ENCODE measurements around the gene C7orf57.
"Not testable (repeated sequence)": the region's sequence is repeated elsewhere in the genome, so short reads cannot be mapped to it uniquely, and the experiment has no call there.

C7orf57 gene

GRCh38 chr7:48078470-48078869 lies 43.1 kb downstream of the C7orf57 start:
- Histone ChIP-seq H3K4me3 (ENCODE audit: low read depth, low read length, poor library complexity, severe bottlenecking) (no peak overlapping the region), H2AFZ (ENCODE audit: low read length) (no peak overlapping the region), H4K20me1 (ENCODE audit: insufficient read depth, low read length) (no peaks in the 10 kb centered on the region), H3K27ac (ENCODE audit: low read depth, low read length, poor library complexity, severe bottlenecking) (no peak overlapping the region), H3K9ac (ENCODE audit: low read length) (no peak overlapping the region), H3K4me2 (ENCODE audit: low read length) (no peak overlapping the region), H3K79me2 (ENCODE audit: insufficient read depth, low read length) (no peaks in the 10 kb centered on the region), H3F3A (ENCODE audit: insufficient read depth, low read length) (no peaks in the 10 kb centered on the region), H3K36me3 (ENCODE audit: insufficient read depth, low read length) (no peaks in the 10 kb centered on the region), H3K9me2 (ENCODE audit: low read depth, low read length) (no peaks in the 10 kb centered on the region), H3K4me1 (ENCODE audit: insufficient read depth, low read length, severe bottlenecking) (no peaks in the 10 kb centered on the region), H3K9me3 (ENCODE audit: low read length) (no peaks in the 10 kb centered on the region), H3K27me3 (ENCODE audit: insufficient read depth, low read length) (no peaks in the 10 kb centered on the region; the same call in 1 of the 2 replicates)
- TF ChIP-seq CTCF (IDR thresholded peaks at IDR 0.05; ENCODE audit: low read length), result no peak
- TF ChIP-seq EZH2 (IDR thresholded peaks at IDR 0.05; ENCODE audit: borderline replicate concordance, low read length), result no peak

GRCh38 chr7:48082378-48082777 lies 47.0 kb downstream of the C7orf57 start:
- H3K4me3 ChIP-seq (ENCODE audit: low read depth, low read length, poor library complexity, severe bottlenecking); H3K36me3 ChIP-seq (ENCODE audit: insufficient read depth, low read length); H3K9me3 ChIP-seq (ENCODE audit: low read length); H3K27ac ChIP-seq (ENCODE audit: low read depth, low read length, poor library complexity, severe bottlenecking); H4K20me1 ChIP-seq (ENCODE audit: insufficient read depth, low read length); H3K27me3 ChIP-seq (ENCODE audit: insufficient read depth, low read length); H3K9ac ChIP-seq (ENCODE audit: low read length); H3K9me2 ChIP-seq (ENCODE audit: low read depth, low read length); H2AFZ ChIP-seq (ENCODE audit: low read length); H3K79me2 ChIP-seq (ENCODE audit: insufficient read depth, low read length); H3K4me2 ChIP-seq (ENCODE audit: low read length); H3F3A ChIP-seq (ENCODE audit: insufficient read depth, low read length): not testable (repeated sequence)
- peaks cover 30% of the 10 kb centered on the region for H3K4me1 ChIP-seq (ENCODE audit: insufficient read depth, low read length, severe bottlenecking)

DNA sequence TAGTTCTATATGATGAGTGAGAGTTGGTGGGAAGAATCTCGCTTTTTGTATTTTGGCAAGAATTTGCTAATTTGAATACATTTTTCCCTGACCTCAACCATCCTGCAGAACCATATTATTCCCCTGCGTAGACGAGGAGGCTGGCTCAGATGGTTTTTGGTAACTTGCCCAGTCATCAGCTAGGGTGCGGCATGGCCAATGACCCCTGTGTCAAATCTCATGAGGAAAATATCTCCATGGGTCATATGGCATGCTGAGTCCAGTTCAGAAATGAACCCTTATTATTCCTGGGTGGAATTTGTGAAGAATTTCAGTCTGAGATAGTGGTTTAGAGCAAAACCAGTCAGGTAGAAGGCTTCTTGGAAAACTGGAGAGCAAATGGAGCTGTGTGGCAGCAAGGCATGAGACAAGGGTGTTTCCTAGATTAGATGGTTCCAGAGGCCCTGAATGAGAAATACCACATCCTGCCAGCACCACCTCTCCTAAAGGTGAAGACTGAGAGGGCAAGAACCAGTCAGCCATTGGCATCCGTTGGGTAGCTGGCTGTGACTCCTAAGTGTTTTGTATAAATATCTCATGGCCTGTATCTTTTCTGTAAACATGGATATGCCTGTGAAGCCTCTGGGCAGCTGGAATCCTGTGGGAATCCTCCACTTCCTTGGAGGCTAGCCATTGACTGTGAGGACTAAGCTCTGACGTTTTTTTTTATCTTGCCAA lies 47.9 kb downstream of the C7orf57 start:
- Histone ChIP-seq H3K27ac (ENCODE audit: low read depth, low read length, poor library complexity, severe bottlenecking) (no peak overlapping the region), H3K4me1 (ENCODE audit: insufficient read depth, low read length, severe bottlenecking) (peaks cover 39% of the 10 kb centered on the region), H2AFZ (ENCODE audit: low read length) (no peak overlapping the region), H3F3A (ENCODE audit: insufficient read depth, low read length) (no peaks in the 10 kb centered on the region), H4K20me1 (ENCODE audit: insufficient read depth, low read length) (no peaks in the 10 kb centered on the region), H3K9me2 (ENCODE audit: low read depth, low read length) (no peaks in the 10 kb centered on the region), H3K9ac (ENCODE audit: low read length) (no peak overlapping the region), H3K36me3 (ENCODE audit: insufficient read depth, low read length) (no peaks in the 10 kb centered on the region), H3K9me3 (ENCODE audit: low read length) (no peaks in the 10 kb centered on the region), H3K79me2 (ENCODE audit: insufficient read depth, low read length) (no peaks in the 10 kb centered on the region), H3K4me3 (ENCODE audit: low read depth, low read length, poor library complexity, severe bottlenecking) (no peak overlapping the region), H3K4me2 (ENCODE audit: low read length) (no peak overlapping the region), H3K27me3 (ENCODE audit: insufficient read depth, low read length) (no peaks in the 10 kb centered on the region)
- TF ChIP-seq CTCF (IDR thresholded peaks at IDR 0.05; ENCODE audit: low read length) (no peak), EZH2 (IDR thresholded peaks at IDR 0.05; ENCODE audit: borderline replicate concordance, low read length) (no peak)
